GM12872 (cell line): Measurements from ENCODE around the gene GMPS.

Experiments used
- CTCF ChIP-seq: IDR thresholded peaks from 3 replicates; pipeline ENCODE4 v1.5.1; 2011; ENCODE audit warnings: low read depth, mild to moderate bottlenecking, low read length, moderate library complexity; ENCODE audit not compliant: insufficient read depth

GMPS gene

DNA sequence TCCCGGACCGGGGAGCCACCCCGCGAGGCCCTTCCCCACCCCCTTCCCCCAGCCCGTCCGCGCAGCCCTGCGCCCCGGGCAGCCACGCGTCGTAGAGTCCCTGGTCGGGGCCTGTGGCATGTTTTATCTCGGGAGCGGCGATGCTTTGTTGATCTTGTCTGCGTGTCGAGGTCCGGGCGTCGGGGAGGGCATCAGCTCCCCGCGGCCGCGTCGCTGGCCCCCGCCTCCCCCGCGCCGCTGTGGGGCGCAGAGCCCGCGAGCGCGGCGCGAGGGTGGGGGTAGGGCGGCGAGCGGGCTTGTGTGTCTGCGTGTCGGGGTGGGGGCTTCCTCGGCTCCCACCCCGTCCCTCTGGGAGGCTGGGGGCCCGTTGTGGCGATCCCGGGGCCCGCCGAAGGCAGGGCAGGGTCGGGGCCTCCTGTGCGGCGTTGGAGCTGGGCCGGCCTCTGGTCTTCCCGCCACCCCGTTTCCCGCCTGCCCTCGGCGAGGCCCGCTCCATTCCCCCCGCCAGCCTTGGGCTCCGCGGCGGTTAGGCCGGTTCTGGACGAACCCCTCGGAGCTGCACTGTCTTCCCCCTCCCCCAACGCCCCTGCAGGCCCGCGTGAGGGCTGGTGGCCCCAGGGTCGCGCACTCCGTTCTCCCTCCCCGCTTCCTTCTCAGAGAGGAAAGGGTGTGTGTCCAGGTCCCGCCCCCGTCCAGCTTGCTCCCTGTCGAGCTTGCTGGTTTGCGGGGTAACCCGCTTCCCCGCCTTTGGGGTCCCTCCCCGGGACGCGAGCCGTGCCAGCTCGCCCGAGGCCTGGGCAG is 695 bp downstream of the GMPS start:
- TF ChIP-seq CTCF: no peak

GRCh38 chr3:155871746-155872158 is 1.3 kb downstream of the GMPS start:
- TF ChIP-seq CTCF: no peak

DNA sequence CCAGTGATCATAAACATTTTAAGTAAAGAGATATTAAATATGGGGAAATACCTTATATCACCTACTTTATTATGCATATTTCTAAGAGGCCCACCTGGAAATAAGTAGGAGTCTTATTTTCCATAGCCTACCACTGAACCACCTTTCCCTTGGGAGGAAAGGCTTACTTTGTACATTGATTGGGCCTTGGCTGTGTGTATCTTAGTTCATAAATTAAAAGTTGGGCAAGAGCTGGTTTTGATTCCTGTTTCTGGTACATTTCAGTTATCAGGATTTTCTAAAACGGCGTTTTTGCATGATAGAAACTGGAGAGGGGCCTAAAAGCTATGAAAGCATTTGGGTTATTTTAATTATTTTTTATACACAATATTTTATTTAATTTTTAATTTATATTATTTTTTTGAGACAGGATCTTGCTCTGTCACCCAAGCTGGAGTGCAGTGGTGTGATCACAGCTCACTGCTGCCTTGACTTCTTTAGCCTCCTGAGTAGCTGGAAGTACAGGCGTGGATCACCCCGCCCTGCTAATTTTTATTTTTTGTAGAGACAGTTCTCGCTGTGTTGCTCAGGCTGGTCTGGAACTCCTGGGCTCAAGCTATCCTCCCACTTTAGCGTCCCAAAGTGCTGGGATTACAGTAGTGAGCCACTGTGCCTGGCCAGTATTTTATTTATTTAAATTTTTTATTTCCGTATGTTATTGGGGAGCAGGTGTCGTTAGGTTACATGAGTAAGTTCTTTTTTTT is 2.6 kb downstream of the GMPS start:
- TF ChIP-seq CTCF: no peak

GRCh38 chr3:155876037-155876436 is 5.6 kb downstream of the GMPS start:
- no peak for TF ChIP-seq CTCF

DNA sequence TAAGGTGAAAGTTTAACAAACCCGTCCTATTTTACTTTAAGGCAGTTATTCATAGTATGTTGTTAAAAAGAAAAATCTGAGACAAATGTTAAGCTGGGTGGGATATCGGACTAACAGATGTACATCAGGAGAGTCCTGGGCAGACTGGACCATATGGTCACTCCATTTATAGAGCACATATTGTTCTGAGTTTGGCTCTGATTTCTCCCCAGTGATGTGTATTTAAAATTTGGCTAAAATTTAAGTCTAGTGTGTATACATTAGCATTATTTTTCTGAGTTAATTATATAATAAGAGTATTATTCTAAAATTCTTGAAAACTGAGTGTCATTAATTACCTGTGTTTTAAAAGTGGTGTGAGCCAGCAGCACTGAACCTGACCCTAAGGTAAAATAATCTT is 6.1 kb downstream of the GMPS start:
- no peak for TF ChIP-seq CTCF

GRCh38 chr3:155880286-155880685 is 9.8 kb downstream of the GMPS start:
- no peak for TF ChIP-seq CTCF

DNA sequence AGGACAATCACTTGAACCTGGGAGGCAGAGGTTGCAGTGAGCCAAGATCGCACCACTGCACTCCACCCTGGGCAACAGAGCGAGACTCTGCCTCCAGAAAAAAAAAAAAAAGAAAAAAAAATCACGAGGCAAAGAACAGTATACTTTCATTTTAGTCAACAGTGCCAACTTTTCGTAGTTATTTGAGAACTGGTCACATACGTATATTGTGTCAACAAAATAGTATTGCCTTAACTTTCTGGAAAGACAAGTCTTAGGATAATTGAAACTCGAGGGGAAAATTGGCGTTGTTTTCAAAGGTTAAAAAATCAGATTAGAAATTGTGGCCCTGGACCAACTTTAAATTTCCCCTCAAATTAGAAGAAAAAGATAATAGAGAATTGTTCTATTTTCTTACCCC is 13.8 kb downstream of the GMPS start:
- no peak for TF ChIP-seq CTCF
